ENCODE results near the gene NCAM1. TPM values are rescaled to one million over a fixed set of nuclear protein-coding genes. Genes with fewer than 3 reads are reported as not detected.

The NCAM1 gene
- total and polyA plus RNA-seq, 8 donors = 1.7 to 45.0 (median 37.6) TPM

- H3K36me3 ChIP-seq = no peaks in the 10 kb centered on the region
- no peak for TF ChIP-seq CTCF (IDR thresholded peaks at IDR 0.05)
- no peak for DNase-seq
- H3K4me1 ChIP-seq = no peaks in the 10 kb centered on the region
- no peaks in the 10 kb centered on the region for H3K9me3 ChIP-seq
- ATAC-seq = no peak
- intact Hi-C loops (cut with DNase I) = no loop called here
- no peak overlapping the region for H3K27ac ChIP-seq
- peaks cover 0 to 7% of the 10 kb centered on the region in 2 donors for H3K27me3 ChIP-seq
- H3K4me3 ChIP-seq = no peak overlapping the region
These were observed 217.3 kb downstream of the NCAM1 start for GRCh38 chr11:113178381-113179070.

- Histone ChIP-seq H3K4me3 (no peak overlapping the region), H3K9me3 (no peaks in the 10 kb centered on the region), H3K27me3 (peaks cover 0 to 7% of the 10 kb centered on the region in 2 donors), H3K36me3 (no peaks in the 10 kb centered on the region), H3K27ac (no peak overlapping the region), H3K4me1 (no peaks in the 10 kb centered on the region)
- TF ChIP-seq CTCF (IDR thresholded peaks at IDR 0.05) = no peak
- ATAC-seq (no peak), DNase-seq (no peak)
- intact Hi-C loops (cut with DNase I) = no loop called here
These were observed 218.0 kb downstream of the NCAM1 start for GRCh38 chr11:113179181-113179704.

GRCh38 chr11:113181094-113181493 lies 219.9 kb downstream of the NCAM1 start:
- DNase-seq (no peak), ATAC-seq (no peak)
- H3K4me3 ChIP-seq = no peak overlapping the region
- intact Hi-C loops (cut with DNase I) = no loop called here
- TF ChIP-seq CTCF (IDR thresholded peaks at IDR 0.05) = no peak
- no peak overlapping the region for H3K27ac ChIP-seq
- H3K36me3 ChIP-seq = no peaks in the 10 kb centered on the region
- H3K9me3 ChIP-seq = no peaks in the 10 kb centered on the region
- no peaks in the 10 kb centered on the region for H3K4me1 ChIP-seq
- peaks cover 0 to 7% of the 10 kb centered on the region in 2 donors for H3K27me3 ChIP-seq

- Histone ChIP-seq H3K4me3 (no peak overlapping the region), H3K4me1 (no peaks in the 10 kb centered on the region), H3K27me3 (peaks cover 0 to 7% of the 10 kb centered on the region in 2 donors), H3K36me3 (no peaks in the 10 kb centered on the region), H3K9me3 (no peaks in the 10 kb centered on the region), H3K27ac (no peak overlapping the region)
- no peak for TF ChIP-seq CTCF (IDR thresholded peaks at IDR 0.05)
- ATAC-seq = no peak
- DNase-seq = no peak
- intact Hi-C loops (cut with DNase I) = no loop called here
These were observed 221.1 kb downstream of the NCAM1 start for GRCh38 chr11:113182288-113182687.

- Histone ChIP-seq H3K4me3 (no peak overlapping the region), H3K9me3 (no peaks in the 10 kb centered on the region), H3K27me3 (peaks cover 0 to 7% of the 10 kb centered on the region in 2 donors), H3K36me3 (no peaks in the 10 kb centered on the region), H3K27ac (no peak overlapping the region), H3K4me1 (peaks cover 0 to 8% of the 10 kb centered on the region in 2 donors)
- ATAC-seq (no peak), DNase-seq (no peak)
- TF ChIP-seq CTCF (IDR thresholded peaks at IDR 0.05) = no peak
- intact Hi-C loops (cut with DNase I) = no loop called here
These were observed 223.3 kb downstream of the NCAM1 start for GRCh38 chr11:113184498-113184897.
